EL (cell line): ENCODE data around the gene DGUOK.
A peak's percentile ranks its signal among the peaks of the same experiment; 100 is the strongest.
"Not testable (repeated sequence)": the region's sequence is repeated elsewhere in the genome, so short reads cannot be mapped to it uniquely, and the experiment has no call there.

Source experiments
- DNase-seq: peaks from one replicate; pipeline ENCODE4 v3.0.0-alpha.2; 2016

The DGUOK gene

DNA sequence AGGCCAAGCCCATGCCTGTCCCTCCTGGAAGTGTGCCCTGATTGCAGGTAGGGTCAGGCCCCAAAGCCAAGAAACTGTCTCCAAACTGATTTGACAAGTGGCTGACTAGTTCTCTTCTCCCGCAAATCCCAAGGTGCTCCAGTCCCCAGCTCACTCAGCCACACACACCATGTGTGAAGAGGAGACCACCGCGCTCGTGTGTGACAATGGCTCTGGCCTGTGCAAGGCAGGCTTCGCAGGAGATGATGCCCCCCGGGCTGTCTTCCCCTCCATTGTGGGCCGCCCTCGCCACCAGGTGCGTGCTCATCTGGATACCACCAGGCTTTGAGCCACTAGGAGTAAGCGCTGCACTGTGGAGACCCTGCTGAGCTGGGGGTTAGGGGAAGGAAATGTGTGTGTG lies 25.5 kb upstream of the DGUOK start:
- DNase-seq, result no peak

DNA sequence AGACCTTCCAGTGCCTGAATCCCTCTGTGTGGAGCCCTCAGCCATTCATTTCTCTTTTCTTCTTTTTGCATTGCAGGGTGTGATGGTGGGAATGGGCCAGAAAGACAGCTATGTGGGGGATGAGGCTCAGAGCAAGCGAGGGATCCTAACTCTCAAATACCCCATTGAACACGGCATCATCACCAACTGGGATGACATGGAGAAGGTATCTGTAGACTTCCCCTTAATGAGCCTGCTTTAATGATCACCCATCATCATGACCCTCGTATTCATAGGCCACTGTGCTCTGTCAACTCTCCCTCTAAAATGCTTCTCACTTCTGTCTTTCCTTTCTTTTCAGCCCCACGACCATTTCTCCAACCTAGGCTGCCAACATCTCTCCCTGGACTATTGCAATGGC lies 24.4 kb upstream of the DGUOK start:
- no peak for DNase-seq

DNA sequence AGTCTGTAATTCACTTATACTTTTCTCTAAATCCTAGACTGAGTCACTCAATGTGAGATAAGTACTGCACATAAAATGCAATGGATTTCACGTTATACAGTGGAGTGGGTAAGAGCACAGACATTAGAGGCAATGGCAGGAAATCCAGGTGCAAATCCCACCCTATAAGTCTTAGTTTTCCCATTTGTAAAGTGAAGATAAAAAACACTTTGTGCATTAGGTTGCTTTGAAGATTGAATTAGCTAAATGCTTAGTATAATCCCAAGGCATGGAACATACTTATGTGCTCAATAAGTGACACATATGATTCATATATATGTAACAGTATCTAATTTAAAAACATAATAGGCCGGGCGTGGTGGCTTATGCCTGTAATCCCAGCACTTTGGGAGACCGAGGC lies 23.4 kb upstream of the DGUOK start:
- DNase-seq, result no peak

DNA sequence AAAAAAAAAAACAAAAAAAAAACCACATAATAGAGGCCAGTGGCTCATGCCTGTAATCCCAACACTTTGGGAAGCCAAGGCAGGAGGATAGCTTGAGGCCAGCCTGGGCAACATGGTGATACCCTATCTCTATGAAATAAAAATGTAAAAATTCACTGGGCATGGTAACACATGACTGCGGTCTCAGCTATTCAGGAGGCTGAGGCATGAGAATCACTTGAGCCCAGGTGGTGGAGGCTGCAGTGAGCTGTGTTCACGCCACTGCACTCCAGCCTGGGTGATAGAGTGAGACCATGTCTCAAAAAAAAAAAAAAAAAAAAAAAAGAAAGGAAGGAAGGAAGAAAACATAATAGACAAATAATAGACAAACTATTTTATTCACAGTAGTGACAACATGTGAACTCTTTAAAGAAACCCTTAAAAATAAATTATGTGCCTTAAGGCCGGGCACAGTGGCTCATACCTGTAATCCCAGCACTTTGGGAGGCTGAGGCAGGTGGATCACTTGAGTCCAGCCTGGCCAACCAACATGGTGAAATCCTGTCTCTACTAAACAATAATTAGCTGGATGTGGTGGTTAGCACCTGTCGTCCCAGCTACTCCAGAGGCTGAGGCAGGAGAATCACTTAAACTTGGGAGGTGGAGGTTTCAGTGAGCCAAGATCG lies 22.6 kb upstream of the DGUOK start:
- DNase-seq, result not testable (repeated sequence)

DNA sequence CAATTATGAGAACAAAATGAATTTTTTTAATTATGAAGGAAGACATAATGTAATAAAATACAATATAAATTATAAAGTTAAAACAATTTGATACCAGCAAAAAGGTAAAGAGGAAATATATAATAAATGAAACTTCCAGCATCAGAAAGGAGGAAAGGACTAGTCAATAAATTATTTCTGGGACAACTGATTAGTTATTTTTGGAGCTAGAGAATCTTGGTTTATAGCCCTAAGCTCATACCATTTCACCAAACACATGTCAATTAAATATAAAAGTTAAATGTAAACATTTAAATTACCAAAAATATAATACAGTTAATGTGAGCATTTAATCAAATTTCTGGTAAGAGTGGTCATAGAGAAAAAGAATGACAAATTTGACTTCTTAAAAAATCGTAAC lies 21.7 kb upstream of the DGUOK start:
- DNase-seq, result no peak

DNA sequence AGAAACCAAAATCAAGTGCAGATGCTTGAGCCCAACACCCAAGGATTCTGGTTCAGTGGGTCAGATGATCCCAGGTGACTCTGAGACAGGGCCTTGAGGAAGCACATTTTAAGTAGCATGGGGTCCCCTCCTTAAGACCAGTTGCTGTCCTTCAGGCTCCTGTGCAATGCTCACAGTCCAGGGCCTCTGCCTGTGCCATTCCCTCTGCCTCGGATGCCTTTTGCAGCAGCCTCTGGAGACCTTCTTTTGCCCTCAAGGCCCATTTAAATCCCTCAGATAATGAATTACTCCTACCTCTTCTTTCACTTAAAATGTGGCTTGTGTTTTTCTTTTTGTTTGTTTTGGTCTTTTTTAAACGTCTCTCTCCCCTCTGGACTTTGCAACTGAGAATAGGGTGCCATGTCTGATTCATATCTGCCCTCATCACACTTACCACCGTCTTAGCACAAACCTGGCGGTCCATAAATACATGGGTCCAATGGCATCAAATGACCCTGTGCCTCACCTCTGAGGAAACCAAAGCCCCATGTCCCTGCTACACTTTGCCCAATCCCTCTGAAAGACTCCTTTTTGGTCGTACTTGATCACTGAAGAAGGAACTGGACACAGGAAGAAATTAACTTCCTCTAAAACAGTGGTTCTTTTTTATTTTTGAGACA lies 19.7 kb upstream of the DGUOK start:
- DNase-seq, result no peak

DNA sequence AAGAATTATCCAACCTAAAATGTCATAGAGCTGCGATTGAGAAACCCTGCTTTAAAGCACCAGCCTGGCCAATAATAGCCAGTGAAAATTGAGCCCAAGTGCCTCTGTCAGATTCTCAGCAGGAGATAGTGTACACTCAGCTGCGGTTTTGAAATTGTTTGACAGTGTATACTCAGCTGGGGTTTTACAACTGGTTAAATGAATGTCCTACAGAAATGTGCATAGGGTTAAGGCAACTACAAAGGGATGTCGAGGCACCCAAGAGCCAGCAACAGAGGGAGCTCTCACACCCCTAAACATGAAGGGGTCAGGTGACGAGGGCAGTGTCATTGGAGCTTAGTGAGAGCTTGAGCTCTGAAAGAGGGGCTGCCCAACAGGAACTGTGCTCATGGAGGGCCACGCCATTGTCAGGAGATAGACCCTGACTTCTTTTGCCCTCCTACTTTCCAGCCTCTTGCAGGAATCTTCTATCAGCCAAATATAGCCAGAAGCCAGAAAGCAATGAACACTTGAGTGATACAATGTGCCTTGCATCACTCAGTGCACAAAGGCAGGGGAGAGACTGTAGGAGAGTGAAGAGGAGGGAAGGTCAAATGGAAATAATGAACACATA lies 18.7 kb upstream of the DGUOK start:
- DNase-seq, result no peak

DNA sequence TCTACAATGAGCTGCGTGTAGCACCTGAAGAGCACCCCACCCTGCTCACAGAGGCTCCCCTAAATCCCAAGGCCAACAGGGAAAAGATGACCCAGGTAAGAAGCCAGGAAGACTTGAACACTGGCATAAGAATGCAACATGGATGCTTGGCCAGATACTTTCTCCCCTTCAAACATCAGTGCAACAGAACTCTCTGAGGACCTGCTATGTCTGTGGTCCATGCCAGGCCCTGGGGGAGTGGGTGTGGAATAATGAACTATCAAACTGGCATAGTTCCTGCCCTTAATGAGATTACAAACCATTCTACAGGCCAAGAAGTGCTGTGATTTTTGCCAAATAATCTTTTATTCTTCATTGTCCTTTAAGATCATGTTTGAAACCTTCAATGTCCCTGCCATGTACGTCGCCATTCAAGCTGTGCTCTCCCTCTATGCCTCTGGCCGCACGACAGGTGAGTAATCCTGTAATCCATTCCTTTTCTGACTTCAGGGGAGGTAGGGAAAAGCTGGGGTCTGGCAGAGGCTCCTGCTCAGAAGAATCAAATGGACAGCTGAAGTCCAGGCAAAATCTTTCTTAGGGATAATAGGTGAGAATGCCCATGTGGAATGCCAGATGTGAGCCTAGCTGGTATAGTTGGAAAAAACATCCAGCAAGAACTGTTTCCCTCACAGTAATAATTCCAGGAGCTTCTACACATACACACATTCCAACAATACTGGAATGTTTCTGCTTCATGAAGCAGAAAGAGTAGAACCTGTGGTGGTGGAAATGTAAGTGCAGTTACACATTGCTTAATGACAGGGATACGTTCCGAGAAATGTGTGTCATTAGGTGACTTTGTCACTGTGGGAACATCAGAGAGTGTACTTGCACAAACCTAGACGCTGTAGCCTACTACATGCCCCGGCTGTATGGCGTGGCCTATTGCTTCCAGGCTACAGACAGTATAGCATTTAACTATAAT lies 17.7 kb upstream of the DGUOK start:
- no peak for DNase-seq

DNA sequence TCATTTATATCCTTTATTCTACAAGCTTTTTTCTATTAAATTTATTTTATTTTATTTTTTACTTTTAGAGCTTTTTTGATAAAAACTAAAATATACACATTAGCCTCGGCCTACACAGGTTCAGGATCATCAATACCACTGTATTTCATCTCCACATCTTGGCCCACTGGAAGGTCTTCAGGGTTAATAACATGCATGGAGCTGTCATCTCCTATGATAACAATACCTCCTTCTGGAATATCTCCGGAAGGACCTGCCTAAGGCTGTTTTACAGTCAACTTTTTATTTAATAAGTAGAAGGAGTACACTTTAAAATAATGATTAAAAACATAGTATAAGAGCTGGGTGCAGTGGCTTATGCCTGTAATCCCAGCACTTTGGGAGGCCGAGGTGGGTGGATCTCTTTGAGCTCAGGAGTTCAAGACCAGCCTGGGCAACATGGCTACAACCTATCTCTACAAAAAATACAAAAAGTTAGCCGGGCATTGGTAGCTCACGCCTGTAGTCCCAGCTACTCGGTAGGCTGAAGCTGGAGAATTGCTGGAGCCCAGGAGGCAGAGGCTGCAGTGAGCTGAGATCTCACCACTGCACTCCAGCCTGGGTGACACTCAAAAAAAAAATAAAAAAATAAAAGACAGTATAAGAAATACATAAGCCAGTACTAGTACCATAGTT lies 15.7 kb upstream of the DGUOK start:
- no peak for DNase-seq

DNA sequence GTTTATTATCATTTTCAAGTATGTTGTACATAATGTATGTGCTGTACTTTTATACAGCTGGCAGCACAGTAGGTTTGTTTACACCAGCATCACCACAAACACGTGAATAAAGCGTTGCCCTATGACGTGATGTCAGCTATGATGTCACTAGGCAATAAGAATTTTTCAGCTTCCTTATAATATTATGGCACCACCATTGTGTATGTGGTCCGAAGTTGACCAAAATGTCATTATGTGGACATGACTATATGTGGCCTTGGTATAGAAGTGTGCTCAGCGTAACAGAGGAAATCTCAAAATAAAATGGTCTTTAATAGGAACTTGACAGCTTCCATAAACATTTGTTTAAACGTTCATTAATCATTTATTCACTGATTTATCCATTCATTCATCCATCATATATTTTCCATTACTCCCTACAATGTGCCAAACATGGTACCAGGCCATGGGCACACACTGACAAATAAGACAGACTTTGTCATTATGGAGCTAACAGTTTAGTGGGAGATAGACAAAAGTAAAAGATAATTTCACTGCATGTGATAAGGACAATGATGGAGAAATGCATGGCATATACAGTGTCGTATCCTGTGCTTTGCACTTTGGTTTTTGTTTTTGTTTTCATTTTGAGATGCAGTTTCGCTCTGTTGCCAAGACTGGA lies 15.0 kb upstream of the DGUOK start:
- DNase-seq, result no peak

DNA sequence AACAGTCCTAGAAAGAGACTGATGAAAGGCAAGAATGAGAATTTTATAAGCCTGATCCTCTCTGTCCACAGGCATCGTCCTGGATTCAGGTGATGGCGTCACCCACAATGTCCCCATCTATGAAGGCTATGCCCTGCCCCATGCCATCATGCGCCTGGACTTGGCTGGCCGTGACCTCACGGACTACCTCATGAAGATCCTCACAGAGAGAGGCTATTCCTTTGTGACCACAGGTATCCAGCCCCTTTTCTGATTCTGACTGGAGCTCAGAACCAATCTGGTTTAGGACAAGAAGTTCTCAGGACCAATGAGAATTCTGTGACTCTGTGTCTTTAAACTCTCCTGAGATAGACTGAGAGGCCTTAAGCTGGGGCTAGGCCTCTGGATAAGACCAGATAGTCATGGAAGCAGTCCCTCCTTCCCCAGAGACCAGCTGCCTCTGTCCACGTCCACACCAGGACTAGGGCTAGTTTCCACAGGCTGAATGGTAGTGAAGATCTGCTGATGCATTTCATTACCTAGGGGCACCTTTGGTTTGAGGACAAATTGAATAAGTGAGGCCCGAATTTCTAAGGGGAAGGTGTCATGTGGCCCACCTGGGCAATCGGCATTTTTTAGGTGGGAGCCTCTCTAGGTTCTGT lies 13.1 kb upstream of the DGUOK start:
- DNase-seq, result no peak

DNA sequence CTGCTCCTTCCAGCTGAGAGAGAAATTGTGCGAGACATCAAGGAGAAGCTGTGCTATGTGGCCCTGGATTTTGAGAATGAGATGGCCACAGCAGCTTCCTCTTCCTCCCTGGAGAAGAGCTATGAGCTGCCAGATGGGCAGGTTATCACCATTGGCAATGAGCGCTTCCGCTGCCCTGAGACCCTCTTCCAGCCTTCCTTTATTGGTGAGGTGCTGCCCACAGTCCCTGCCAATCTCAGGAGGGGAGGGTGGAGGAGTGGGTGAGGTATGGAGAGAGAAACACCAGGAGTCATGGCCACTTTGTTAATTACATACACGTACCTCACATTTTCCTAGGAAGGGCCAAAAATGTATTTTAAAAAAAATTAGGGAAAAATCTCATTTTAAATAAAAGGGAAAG lies 12.0 kb upstream of the DGUOK start:
- no peak for DNase-seq

DNA sequence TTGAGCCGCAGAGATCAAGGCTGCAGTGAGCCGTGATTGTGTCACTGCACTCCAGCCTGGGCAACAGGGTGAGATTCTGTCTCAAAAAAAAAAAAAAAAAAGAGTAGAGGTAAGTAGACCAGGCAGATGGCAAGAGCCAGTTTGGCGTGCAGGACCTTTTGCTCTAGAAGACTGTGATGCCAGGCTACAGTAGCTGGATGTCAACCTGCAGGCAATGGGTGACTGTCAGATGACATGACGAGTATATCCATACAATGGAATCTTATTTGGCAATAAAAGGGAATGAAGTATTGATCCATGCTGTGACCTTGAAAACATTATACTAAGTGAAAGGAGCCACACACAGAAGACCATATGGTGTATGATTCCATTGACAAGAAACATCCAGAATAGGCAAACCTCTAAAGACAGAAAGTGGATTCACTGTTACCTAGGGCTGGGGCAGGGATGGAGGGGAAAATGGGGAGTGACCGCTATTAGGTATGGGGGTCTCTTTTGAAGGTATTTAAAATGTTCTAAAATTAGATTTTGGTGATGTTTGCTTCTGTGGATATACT lies 11.2 kb upstream of the DGUOK start:
- no peak for DNase-seq

DNA sequence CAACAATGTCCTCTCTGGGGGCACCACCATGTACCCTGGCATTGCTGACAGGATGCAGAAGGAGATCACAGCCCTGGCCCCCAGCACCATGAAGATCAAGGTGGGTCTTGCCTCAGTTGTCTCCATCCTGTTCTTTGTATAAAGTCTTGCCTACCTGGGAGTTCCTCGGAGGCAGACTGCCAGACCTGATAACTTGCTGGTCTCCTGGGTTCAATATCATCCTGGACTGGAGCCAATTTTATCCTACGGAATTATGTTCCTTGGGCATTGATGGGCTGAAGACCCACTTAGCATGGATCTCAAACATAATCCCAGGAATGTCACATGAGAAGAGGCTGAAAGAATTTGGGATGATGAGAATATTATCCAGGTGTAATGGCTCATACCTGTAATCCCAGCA lies 10.0 kb upstream of the DGUOK start:
- DNase-seq, result no peak

DNA sequence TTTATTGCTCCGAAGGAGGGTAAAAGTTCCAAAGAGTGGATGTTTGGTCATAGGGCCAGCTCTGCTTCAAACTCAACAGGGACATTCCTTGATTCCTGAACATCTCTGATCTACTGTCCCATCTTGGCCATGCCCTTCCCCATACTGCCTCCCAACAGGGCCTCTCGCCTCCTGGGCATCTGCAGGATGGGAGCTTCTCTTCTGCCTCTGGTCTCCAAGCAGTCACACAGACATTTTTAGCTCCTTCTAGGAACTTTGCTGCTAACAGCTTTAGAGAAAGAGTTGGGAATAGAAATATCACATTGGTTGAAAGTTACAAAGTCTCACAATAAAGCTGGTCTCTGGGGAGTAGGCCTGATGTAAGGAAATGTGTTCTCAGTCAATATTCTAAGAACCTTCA lies 9.4 kb upstream of the DGUOK start:
- DNase-seq, result no peak

DNA sequence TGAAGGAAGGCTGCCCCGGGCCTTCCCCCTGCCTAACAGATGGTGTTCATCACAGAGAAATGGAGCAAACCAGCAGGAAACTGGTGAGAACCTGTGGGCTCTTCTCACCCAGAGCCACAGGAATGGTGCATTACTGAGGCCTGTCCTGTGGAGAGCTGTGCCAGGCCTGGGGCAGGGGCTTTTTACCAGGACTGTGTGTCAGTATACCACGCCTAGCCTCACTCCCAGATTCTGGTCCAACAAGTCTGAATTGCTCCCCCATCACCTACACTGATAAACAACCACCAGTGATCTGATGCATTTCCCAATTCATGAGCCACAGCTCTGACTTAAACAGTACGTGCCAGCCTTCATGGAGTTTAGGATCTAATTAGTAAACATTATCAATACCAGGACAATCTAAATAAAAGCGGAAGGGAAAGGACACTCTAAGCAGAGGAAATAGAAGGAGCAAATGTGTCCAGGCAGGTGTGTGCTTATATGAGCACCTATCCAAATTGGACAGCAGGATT lies 8.9 kb upstream of the DGUOK start:
- DNase-seq, result no peak

DNA sequence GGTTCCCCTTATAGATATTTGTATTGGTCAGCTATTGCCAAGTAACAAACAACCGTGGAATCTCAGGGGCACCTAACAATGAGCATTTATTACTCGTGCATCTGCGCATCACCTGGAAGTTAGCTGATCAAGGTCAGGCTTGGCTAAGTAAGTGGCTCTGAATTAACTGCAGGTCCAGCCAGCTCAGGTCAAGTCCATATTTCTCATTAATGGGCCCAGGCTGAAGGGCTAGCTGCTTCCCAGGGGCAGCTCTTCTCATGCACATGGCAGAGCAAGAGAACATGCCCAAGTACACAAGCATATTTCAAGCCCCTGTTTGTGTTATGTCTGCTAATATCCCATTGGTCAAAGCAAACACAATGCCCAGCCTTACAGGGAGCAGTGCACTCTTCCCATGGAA lies 7.8 kb upstream of the DGUOK start:
- no peak for DNase-seq

DNA sequence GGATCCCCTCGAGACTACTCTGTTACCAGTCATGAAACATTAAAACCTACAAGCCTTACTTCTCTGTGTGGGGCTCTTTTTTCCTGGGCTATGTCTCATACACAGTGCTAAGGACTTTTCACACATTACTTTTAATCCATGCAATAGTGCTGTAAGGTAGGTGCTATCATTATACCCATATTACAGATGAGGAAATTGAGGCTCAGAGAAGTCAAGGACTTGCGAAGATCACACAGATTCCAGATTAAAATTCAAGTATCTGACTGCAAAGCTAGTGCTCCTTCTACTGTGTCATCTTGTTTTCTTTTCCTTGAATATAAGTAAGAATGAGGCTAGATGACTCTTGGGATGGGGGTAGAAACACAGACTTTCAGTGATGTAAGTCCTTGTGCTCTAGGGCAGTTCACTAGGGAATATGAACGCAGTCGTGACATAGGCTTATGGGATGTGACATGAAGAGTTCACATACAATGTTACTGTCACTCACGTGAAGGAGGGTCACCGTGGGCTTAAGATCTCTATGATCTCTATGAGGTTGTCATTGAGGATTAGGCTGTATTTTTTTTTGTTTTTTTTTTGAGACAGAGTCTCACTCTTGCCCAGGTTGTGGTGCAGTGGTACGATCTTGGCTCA lies 7.0 kb upstream of the DGUOK start:
- no peak for DNase-seq

DNA sequence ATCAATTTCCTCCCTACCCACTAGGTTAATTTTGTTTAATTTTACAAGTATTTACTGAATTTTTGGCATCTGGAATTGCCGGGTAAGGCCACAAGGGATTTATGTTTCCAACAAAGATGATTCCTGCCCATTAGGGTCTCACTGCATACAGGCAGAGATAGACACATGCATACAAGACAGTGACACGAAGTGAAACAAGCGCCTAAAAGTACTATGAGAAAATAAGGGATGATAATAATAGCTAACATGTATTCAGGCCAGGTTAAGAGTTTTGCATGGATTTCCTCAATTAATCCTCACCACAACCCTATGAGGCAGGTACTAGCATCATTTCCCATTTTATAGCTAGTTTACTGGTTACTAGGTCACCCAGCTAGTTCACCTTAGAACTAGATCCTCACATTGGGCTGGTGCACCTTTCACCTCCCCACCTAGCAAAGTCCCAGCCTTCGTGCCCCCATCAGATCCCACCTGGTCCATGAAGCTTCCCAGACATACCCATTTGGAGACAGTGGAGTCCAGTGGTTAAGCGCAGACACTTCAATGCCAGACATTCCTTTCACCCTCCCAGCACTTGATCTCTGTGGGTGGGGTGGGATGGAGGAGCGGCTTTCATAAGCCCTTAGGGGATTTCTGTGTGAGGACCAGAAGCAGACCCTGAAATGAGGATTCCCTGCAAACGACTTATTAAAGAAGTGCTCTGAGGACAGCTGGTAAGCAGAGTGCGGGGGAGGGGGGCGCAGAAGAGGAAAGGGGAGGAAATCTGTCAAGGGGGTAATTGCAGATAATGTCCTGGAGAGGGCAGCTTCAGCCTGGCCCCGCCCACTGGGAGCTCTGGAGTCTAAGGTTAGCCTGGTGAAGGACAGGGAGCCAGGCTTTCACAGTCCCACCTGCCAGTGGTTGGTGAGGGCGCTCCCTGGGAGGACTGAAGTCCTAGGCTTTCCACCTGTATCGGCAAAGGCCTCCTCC lies 5.8 kb upstream of the DGUOK start:
- DNase-seq, result peak; percentile 32
